Adipocyte (in vitro differentiated cells): Measurements from ENCODE around the gene SPRED3.
A peak's percentile ranks its signal among the peaks of the same experiment; 100 is the strongest.
"Not testable (repeated sequence)": the region's sequence is repeated elsewhere in the genome, so short reads cannot be mapped to it uniquely, and the experiment has no call there.

ENCODE experiments used
- DNase-seq: peaks from one replicate; pipeline ENCODE4 v3.0.0-alpha.2; 2015; ENCODE audit warnings: low read depth
- H3K27me3 ChIP-seq: replicated peaks from 2 replicates; pipeline ENCODE4 v1.7.0; 2013; ENCODE audit warnings: mild to moderate bottlenecking, low read length, moderate library complexity; ENCODE audit not compliant: control insufficient read depth, insufficient read depth
- H3K36me3 ChIP-seq: 2 replicates; pipeline ENCODE4 v1.7.0; 2013; ENCODE audit warnings: low read length, mild to moderate bottlenecking, moderate library complexity; ENCODE audit not compliant: control insufficient read depth, insufficient read depth, severe bottlenecking
- H3K4me1 ChIP-seq: 2 replicates; pipeline ENCODE4 v1.7.0; 2013; ENCODE audit warnings: mild to moderate bottlenecking, low read length, moderate library complexity; ENCODE audit not compliant: control insufficient read depth, insufficient read depth
- H3K4me3 ChIP-seq: 2 replicates; pipeline ENCODE4 v1.7.0; 2013; ENCODE audit warnings: mild to moderate bottlenecking, low read length, moderate library complexity
- H3K9ac ChIP-seq: 2 replicates; pipeline ENCODE4 v1.7.0; 2013; ENCODE audit warnings: mild to moderate bottlenecking, low read length, moderate library complexity
- H3K9me3 ChIP-seq: 2 replicates; pipeline ENCODE4 v1.7.0; 2013; ENCODE audit warnings: mild to moderate bottlenecking, low read length, moderate library complexity; ENCODE audit not compliant: control insufficient read depth

The SPRED3 gene

DNA sequence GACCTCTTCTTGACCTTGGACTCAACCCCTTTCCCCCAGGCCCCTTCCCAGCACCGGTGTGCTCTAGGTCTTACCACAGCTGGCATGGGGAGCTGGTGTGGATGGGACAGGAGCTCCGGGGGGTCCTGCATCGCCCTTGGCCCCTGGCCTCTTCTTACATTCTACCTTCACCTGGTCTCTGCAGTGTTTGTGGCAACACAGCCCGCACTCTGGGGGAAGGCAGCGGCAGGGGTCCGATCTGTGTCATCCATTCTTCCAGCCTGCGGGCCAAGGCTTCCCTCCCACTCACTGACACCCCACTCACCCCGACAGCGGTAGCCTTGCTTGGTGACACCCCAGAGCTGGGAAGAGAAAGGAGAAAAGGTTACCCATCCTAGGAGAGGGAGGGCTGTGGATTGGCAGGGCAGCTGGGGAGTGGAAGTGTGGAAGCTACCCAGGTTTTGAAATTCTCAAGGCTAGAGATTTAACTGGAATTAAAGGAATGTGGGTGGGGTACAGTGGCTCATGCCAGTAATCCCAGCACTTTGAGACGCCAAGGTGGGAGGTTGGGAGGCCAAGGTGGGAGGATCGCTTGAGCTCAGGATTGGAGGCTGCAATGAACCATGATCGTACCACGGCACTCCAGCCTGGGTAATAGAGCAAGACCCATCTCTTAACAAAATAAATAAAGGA, 22.7 kb downstream of the SPRED3 start:
- peaks cover 7% of the 10 kb centered on the region for H3K27me3 ChIP-seq
- H3K4me3 ChIP-seq, result no peak overlapping the region
- H3K36me3 ChIP-seq, result peaks cover 7% of the 10 kb centered on the region
- no peaks in the 10 kb centered on the region for H3K9me3 ChIP-seq
- no peaks in the 10 kb centered on the region for H3K4me1 ChIP-seq
- DNase-seq, result no peak
- no peak overlapping the region for H3K9ac ChIP-seq

DNA sequence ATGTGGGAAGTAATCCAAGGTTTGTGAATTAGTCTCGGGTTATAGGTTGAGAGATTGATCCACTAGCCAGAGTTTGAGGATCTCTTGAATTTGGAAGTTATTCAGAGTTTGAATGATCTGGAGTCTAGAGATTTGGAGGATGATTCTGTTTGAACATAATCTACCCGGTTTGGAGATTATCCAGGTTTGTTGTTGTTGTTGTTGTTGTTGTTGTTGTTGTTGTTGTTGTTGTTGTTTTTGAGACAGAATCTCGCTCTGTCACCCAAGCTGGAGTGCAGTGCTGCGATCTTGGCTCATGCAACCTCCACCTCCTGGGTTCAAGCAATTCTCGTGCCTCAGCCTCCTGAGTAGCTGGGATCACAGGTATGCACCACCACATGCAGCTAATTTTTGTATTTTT, 23.4 kb downstream of the SPRED3 start:
- not testable (repeated sequence) for H3K4me3 ChIP-seq, DNase-seq, H3K9me3 ChIP-seq, H3K4me1 ChIP-seq, H3K36me3 ChIP-seq, H3K9ac ChIP-seq
- H3K27me3 ChIP-seq, result peaks cover 12% of the 10 kb centered on the region

DNA sequence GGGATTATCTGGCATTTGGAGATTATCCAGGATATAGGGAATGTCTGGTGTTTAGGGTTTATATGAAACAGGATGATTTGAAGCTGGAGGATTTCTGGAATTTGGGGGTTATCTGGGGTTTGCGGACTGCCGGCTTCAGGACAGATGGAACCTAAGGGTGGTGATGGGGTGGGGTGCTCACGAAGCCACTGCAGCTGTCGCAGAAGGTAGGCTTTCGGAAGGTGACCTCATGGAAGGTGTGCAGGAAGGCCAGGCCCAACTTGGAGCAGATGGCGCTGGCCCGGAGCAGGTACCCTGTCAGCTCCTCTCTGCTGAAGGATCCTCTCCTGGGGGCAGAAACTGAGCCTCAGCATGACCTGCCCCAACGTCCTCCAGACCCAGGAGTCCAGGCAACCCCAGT, 24.0 kb downstream of the SPRED3 start:
- H3K4me1 ChIP-seq, result no peaks in the 10 kb centered on the region
- DNase-seq, result no peak
- H3K36me3 ChIP-seq, result no peaks in the 10 kb centered on the region
- H3K9ac ChIP-seq, result no peak overlapping the region
- no peaks in the 10 kb centered on the region for H3K9me3 ChIP-seq
- no peak overlapping the region for H3K4me3 ChIP-seq
- peaks cover 18% of the 10 kb centered on the region for H3K27me3 ChIP-seq

DNA sequence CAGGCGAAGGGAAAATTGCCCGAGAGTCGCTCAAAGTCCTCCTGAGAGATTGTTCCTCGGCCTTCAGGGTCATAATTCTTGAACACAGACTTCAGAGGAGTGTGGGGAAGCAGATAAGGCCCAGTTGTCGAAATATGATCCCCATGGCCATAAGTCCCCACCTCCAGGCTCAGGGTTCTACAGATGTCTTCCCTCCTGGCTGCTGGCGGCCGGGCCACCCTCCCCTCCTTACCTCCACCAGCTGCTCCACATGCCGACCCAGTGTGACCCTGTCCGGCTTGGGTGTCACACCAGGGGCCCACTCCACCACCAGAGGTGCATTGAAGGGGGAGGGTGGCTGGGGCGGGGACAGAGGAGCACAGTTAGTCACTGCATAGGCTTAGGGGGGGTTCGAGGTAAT, 24.5 kb downstream of the SPRED3 start:
- DNase-seq, result no peak
- Histone ChIP-seq H3K27me3 (peaks cover 21% of the 10 kb centered on the region), H3K9me3 (no peaks in the 10 kb centered on the region), H3K9ac (no peak overlapping the region), H3K4me1 (no peaks in the 10 kb centered on the region), H3K4me3 (no peak overlapping the region), H3K36me3 (no peaks in the 10 kb centered on the region)

DNA sequence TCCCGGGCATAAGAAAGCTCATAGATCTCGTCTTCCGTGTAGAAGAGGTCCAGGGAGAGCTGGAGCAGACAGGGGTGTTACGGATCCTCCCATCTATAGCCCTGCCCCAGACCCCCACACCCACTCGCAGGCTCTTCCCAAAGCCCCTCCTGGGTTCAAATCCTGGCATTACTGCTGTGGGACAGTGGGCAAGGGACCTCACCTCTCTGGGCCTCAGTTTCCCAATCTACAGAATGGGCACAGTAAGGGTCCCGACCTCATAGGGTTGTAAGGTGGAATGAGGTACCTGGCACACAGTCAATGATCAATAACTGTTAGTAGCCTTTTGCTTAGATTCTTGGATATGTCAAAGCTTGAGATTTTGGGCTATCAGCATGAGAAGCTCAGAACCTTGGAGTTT, 24.9 kb downstream of the SPRED3 start:
- DNase-seq, result no peak
- Histone ChIP-seq H3K36me3 (no peaks in the 10 kb centered on the region), H3K9me3 (no peaks in the 10 kb centered on the region), H3K27me3 (peaks cover 26% of the 10 kb centered on the region), H3K9ac (no peak overlapping the region), H3K4me3 (no peak overlapping the region), H3K4me1 (no peaks in the 10 kb centered on the region)

DNA sequence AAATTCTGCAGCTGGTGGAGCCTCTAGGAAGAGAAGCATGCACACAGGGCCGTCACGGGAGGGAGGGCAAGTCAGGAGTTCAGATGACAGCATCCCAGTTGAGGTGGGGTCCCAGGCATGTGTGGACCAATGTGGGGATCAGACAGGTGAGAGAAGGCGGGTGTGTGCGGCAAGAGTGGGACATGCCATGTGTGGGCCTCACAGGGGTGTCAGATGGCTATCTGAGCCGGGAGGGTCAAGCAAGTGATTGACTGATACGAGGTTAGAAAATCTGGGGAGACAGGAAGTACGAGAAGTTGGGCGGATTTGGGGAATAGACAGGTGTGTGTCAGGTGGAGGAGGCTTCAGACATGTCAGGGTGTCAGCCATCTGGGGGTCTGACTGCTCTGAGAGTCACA, 28.6 kb downstream of the SPRED3 start:
- H3K27me3 ChIP-seq, result peaks cover 54% of the 10 kb centered on the region
- H3K4me3 ChIP-seq, result no peak overlapping the region
- no peaks in the 10 kb centered on the region for H3K4me1 ChIP-seq
- H3K9me3 ChIP-seq, result no peaks in the 10 kb centered on the region
- no peak for DNase-seq
- no peak overlapping the region for H3K9ac ChIP-seq
- no peaks in the 10 kb centered on the region for H3K36me3 ChIP-seq

DNA sequence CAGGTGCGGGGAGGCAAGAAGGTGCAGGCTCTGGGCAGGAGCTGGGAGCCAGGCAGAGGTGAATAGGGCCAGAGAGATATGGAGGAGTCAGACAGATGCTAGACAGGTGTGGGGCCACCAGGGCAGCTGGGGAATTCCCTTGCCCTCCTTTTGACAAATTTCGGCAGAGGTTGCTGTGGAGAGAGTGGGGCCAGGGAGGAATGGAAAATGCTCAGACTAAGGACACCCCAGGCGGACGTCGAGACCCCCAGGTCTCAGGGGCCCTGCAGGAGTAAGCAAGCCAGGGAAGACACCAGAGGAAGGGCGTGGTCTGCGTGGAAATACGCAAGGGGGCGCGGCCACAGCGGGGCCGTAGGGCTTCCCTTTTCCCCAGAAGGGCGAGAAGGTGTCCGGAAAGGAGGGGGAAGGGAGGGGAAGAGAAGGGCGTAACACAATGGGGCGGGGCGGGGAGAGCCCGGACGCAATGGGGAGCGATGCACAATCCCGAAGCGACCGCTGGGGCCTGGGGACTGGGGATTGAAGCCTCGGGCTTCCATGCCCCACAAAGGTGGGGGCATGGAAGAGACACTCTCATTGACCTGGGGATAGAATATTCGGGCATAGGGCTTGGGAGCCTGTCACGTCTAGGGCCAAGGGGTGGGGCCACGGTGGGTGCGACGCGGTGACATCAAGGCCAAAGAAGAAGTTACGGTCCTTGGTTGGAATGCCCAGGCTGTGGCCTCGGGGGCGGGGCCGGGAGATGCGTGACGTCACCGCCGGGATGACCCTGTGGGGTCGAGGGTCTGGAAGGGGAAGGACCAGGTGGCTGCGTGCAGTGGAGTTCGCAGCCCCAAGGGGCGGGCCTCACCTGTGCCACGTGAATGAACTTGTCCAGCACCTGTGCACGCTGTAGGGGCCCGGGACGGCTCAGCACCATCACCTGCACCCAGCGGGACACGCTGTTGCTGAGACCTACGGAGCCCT, 29.3 kb downstream of the SPRED3 start:
- H3K9me3 ChIP-seq, result no peaks in the 10 kb centered on the region
- H3K36me3 ChIP-seq, result no peaks in the 10 kb centered on the region
- DNase-seq, result peak; percentile 21
- H3K4me1 ChIP-seq, result no peaks in the 10 kb centered on the region
- H3K27me3 ChIP-seq, result peaks cover 57% of the 10 kb centered on the region
- peak overlapping the region; percentile 12 for H3K4me3 ChIP-seq
- no peak overlapping the region for H3K9ac ChIP-seq

DNA sequence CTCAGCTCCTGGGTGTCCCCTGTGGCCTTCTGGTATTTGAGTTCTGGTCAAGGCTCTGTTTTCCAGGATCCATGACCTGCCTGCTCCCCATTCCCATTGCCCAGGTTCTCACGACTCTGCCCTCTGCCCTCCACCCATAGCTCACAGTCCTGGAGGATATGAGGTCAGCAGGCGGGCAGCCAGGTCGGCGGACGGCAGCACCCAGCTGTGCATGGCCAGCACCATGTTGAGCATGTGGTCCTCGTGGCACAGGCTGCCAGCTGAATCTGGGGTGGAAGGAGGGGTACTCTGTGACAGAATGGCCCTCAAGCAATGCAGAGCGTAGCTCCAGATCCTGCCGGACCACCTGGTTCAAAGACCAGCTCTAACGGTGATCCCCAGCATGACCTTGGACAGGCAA, 32.4 kb downstream of the SPRED3 start:
- Histone ChIP-seq H3K4me1 (no peaks in the 10 kb centered on the region), H3K4me3 (no peak overlapping the region), H3K9ac (no peak overlapping the region), H3K9me3 (no peaks in the 10 kb centered on the region), H3K36me3 (no peaks in the 10 kb centered on the region), H3K27me3 (peaks cover 61% of the 10 kb centered on the region)
- no peak for DNase-seq

DNA sequence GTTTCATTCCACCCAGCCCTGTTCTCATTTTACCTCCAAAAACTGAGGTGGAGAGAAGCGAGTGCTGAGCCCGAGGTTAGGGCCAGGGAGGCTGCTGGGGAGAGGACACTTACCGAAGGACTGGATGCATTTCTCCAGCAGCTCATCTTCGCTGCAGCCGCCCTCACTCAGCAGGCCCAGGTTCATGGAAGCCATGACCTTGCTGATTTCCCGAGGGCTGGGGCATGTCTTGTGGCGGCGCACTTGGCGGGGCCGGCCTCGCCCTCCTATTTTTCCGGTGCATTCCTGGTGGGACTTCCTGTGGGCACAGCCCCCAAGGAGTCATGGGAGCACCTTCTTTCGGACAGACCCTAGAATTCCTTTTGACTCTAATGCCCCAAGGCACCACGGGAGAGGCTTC, 33.4 kb downstream of the SPRED3 start:
- H3K4me1 ChIP-seq, result no peaks in the 10 kb centered on the region
- no peak for DNase-seq
- no peaks in the 10 kb centered on the region for H3K9me3 ChIP-seq
- H3K9ac ChIP-seq, result no peak overlapping the region
- no peaks in the 10 kb centered on the region for H3K36me3 ChIP-seq
- no peak overlapping the region for H3K4me3 ChIP-seq
- H3K27me3 ChIP-seq, result peaks cover 58% of the 10 kb centered on the region

DNA sequence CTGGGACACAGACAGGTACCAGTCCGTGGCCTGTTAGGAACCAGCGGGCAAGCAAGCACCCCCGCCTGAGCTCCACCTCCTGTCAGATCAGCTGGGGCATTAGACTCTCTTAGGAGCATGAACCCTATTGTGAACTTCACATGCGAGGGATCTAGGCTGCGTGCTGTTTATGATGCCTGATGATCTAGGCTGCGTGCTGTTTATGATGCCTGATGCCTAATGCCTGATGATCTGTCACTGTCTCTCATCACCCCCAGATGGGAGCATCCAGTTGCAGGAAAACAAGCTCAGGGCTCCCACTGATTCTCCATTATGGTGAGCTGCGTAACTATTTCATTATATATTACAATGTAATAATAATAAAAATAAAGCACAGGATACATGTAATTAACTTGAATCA, 33.9 kb downstream of the SPRED3 start:
- H3K9me3 ChIP-seq, result no peaks in the 10 kb centered on the region
- DNase-seq, result no peak
- H3K36me3 ChIP-seq, result no peaks in the 10 kb centered on the region
- no peaks in the 10 kb centered on the region for H3K4me1 ChIP-seq
- no peak overlapping the region for H3K4me3 ChIP-seq
- no peak overlapping the region for H3K9ac ChIP-seq
- H3K27me3 ChIP-seq, result peaks cover 52% of the 10 kb centered on the region

DNA sequence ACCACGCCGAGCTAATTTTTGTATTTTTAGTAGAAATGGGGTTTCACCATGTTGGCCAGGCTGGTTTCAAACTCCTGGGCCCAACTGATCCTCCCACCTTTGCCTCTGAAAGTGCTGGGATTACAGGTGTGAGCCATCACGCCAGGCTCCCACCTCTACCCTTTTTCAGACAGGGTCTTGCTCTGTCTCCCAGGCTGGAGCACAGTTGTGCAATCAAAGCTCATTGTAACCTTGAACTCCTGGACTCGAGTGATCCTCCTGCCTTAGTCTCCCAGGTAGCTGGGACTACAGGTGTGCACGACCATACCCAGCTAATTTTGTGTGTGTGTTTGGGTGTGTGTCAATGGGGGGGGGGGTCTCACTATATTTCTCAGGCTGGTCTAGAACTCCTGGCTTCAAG, 35.8 kb downstream of the SPRED3 start:
- no peak overlapping the region for H3K4me3 ChIP-seq
- no peaks in the 10 kb centered on the region for H3K4me1 ChIP-seq
- peaks cover 47% of the 10 kb centered on the region for H3K27me3 ChIP-seq
- H3K9me3 ChIP-seq, result no peaks in the 10 kb centered on the region
- DNase-seq, result no peak
- H3K9ac ChIP-seq, result no peak overlapping the region
- no peaks in the 10 kb centered on the region for H3K36me3 ChIP-seq
